Ovary (tissue), 3 donors: Measurements from ENCODE around the gene NPIPA3.
"Not testable (repeated sequence)": the region's sequence is repeated elsewhere in the genome, so short reads cannot be mapped to it uniquely, and the experiment has no call there.

Source experiments
- POLR2A ChIP-seq: fragments of 450-650 bp; IDR thresholded peaks from one replicate; pipeline ENCODE4 v1.6.1; 2017; ENCODE audit warnings: antibody characterized with exemption, mild to moderate bottlenecking, moderate library complexity
- TF ChIP-seq, protein P1 (sequence below), 3 donors: fragments of 450-650 bp in 2 of 3; fragments of 200-600 bp in 1 of 3; IDR thresholded peaks; one replicate each; pipeline versions ENCODE4 v1.5.1 to v1.8.0; 2016 to 2022; ENCODE audit warnings: antibody characterized with exemption in 3 of 3, mild to moderate bottlenecking in 1 of 3
- donor health status: DM: no; HTN: no; CAD: no.

GRCh38 chr16:14702672-14703071, 539 bp upstream of the NPIPA3 start:
- TF ChIP-seq, protein P1, sequence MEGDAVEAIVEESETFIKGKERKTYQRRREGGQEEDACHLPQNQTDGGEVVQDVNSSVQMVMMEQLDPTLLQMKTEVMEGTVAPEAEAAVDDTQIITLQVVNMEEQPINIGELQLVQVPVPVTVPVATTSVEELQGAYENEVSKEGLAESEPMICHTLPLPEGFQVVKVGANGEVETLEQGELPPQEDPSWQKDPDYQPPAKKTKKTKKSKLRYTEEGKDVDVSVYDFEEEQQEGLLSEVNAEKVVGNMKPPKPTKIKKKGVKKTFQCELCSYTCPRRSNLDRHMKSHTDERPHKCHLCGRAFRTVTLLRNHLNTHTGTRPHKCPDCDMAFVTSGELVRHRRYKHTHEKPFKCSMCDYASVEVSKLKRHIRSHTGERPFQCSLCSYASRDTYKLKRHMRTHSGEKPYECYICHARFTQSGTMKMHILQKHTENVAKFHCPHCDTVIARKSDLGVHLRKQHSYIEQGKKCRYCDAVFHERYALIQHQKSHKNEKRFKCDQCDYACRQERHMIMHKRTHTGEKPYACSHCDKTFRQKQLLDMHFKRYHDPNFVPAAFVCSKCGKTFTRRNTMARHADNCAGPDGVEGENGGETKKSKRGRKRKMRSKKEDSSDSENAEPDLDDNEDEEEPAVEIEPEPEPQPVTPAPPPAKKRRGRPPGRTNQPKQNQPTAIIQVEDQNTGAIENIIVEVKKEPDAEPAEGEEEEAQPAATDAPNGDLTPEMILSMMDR (IDR thresholded peaks at IDR 0.05), result not testable (repeated sequence)
- not testable (repeated sequence) for TF ChIP-seq POLR2A
